Fibroblast of mammary gland (primary cell): ENCODE measurements around the gene SIN3A.
"Not testable (repeated sequence)": the region's sequence is repeated elsewhere in the genome, so short reads cannot be mapped to it uniquely, and the experiment has no call there.

Source experiments
- DNase-seq: peaks from one replicate; pipeline ENCODE4 v3.0.0-alpha.2; 2010; ENCODE audit warnings: low read depth
- H3K4me3 ChIP-seq: 2 replicates; pipeline ENCODE4 v1.5.1; 2011; ENCODE audit warnings: low read depth, mild to moderate bottlenecking, low read length, moderate library complexity; ENCODE audit not compliant: control insufficient read depth
- TF ChIP-seq, protein P1 (sequence below): conservative IDR thresholded peaks from 2 replicates; pipeline ENCODE4 v1.5.1; 2011; ENCODE audit warnings: low read depth, low read length, inconsistent platforms; ENCODE audit not compliant: control insufficient read depth, insufficient read depth

The SIN3A gene

DNA sequence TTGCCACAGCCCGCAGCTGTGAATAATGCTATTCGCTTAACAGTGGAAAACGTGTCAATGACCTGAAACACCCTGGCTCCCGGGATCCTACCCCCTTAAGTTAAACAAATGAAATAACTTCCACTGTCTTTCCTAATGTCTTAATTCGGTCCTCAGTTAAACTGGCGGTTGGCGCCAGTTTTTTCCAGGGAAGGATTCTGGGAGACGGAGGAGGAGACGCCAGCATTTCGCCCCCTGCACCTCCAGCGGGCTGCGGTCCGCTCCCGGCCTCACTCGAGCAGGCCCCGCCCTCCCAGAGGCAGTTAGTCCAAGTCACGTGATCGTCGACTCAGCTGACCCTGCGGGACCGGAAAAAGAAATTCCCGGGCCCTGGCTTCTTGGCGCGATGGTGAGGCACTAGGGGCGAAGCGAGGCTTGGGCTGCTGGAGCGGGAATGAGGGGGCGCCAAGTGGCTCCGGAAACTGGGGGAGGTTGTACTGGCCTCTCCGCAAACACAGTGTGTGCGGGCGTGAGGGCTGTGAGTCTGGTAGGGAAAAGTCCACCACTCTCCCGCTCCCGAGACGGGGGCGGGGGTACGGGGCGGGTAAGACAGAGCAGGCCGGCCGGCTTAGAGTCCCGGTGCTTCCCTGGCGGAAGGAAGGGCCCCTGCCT lies 115.7 kb downstream of the SIN3A start, which contains the start of gene COMMD4:
Gene COMMD4, plus strand, starts transcription at position 359 of the 651 bp plus-strand sequence. Its CDS starts 27 bp downstream, at position 386.
- H3K4me3 ChIP-seq: peak within 1 kb of the TSS; percentile 75
- peak; percentile 95 for DNase-seq
- TF ChIP-seq, protein P1, sequence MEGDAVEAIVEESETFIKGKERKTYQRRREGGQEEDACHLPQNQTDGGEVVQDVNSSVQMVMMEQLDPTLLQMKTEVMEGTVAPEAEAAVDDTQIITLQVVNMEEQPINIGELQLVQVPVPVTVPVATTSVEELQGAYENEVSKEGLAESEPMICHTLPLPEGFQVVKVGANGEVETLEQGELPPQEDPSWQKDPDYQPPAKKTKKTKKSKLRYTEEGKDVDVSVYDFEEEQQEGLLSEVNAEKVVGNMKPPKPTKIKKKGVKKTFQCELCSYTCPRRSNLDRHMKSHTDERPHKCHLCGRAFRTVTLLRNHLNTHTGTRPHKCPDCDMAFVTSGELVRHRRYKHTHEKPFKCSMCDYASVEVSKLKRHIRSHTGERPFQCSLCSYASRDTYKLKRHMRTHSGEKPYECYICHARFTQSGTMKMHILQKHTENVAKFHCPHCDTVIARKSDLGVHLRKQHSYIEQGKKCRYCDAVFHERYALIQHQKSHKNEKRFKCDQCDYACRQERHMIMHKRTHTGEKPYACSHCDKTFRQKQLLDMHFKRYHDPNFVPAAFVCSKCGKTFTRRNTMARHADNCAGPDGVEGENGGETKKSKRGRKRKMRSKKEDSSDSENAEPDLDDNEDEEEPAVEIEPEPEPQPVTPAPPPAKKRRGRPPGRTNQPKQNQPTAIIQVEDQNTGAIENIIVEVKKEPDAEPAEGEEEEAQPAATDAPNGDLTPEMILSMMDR: no peak

DNA sequence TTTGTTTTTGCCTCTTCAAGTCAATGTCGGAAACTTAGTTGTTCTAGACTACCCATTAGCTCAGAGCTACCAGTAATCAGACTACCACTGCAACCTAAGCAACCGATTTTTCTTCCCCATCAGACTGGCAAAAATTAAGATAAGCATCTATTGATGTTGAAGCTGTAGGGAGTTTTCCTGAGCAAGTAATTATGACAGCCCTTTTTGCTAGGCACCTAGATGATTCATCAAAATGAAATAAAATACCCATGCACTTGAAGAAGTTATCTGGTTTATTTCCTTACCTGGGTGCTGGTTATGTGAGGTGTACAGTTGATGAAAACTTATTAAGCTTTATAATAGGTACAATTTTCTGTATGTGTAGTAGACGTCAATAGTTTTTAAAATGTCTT lies 116.2 kb downstream of the SIN3A start:
- TF ChIP-seq, protein P1: no peak
- H3K4me3 ChIP-seq: peak overlapping the region; percentile 75
- no peak for DNase-seq

DNA sequence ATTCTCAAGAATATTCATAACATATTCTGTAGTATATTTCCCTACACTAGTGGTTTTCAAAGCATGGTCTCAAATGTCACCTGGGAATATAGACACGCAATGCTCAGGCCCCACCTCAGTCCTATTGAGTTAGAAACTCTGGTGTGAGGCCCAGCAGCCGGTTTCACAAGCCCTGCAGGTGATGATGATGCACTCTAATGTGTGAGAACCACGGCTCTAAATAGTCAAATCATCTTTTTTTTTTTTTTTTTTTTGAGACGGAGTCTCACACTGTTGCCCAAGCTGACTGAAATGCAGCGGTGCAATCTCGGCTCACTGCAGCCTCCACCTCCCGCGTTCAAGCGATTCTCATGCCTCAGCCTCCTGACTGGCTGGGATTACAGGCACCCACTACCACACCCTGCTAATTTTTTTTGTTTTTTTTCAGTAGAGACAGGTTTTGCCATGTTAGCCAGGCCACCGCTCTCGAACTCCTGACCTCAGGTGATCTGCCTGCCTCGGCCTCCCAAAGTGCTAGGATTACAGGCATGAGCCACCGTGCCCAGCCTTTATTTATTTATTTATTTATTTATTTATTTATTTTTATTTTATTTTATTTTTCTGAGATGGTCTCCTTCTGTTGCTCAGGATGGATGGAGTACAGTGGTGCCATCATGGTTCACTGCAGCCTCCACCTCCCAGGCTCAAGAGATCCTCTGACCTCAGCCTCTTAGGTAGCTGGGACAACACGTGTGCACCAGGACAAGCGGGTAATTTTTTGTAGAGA lies 117.7 kb downstream of the SIN3A start:
- H3K4me3 ChIP-seq, DNase-seq: not testable (repeated sequence)

- DNase-seq, H3K4me3 ChIP-seq: not testable (repeated sequence)
Observed at GRCh38 chr15:75332093-75332492, 119.4 kb downstream of the SIN3A start.

DNA sequence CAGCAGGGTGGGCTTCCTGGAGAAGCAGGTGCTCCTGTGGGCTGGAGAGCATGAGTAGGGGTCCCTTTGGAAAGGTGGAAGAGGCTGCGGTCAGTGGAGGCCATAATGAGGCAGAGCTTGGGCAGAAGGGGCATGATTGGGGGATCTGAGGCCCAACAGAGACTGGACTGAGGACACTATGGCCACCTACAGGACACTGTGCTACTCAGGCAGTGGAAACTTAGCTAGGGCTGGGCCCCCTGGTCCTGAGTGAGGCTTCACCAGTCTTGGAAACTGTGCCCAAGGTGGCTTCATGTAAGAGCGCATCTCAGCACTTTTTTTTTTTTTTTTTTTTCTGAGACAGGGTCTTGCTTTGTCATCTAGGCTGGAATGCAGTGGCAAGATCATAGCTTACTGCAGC lies 121.9 kb downstream of the SIN3A start:
- TF ChIP-seq, protein P1: no peak
- no peak for DNase-seq
- no peak overlapping the region for H3K4me3 ChIP-seq

DNA sequence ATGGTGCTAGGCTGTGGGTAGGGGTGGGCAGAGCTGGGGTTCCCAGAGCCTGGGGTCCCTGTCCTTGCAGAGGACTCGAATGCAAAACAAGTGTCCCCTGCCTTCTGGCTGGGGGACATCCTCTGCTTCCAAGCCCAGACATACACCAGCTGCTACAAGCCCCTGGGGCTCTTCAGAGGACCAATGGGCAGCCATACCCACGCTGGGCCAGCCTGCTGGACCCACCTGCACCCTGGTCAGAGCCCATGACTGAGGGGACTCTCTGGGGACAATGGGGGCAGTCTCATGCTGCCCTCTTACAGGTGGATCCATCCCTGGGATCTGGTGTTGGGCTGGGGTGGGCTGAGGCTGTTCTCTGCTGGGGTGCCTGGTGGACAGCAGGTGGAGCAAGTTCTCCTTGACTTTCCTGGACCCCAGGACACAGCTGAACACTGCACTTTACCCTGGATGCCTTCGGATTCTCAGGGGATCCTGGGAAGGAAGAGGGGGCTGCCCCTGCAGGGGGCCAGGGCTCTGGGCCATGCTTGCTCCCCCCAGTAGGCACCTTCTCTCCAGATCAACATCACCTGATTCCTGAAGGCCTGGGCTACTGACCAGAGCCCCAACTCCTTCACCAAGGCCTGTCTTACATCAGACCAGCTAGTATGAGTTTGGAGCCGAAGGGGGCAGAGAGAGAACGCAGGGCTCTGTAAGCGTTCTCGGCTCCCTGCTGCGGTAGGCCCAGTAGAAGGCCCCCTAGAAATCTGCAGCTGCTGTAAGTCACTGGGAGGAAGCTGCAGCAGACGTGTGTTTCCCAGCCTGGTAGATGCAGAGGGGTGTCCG lies 122.8 kb downstream of the SIN3A start:
- H3K4me3 ChIP-seq: no peak overlapping the region
- TF ChIP-seq, protein P1: no peak
- DNase-seq: no peak

DNA sequence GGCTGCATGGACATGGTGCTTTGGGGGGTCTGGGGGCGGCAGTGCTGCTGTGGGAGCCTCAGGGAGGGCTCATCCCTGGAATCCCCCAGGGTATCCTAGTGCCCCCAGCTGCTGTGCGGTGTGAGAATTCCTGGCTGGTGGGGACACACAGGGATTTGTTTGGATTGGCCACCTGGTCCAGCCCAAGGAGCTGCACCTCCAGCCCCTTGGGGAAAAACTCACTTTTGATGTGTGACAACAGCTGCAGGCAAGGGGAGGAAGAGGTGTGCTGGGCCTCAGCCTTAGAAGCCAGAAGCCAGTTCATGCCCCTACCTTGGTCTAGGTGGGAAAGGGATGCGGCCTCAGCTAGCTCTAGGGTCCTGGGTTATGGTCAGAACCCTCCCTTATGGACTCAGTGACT lies 124.0 kb downstream of the SIN3A start:
- H3K4me3 ChIP-seq: no peak overlapping the region
- TF ChIP-seq, protein P1: no peak
- no peak for DNase-seq
